Posterior cingulate gyrus (tissue), 11 donors: Measurements from ENCODE around the gene ITPK1.

ENCODE experiments used
- DNase-seq, 10 donors: peaks; one replicate each; pipeline versions ENCODE4 v3.0.0 to v3.0.0-alpha.2; 2020 to 2021; ENCODE audit warnings: mixed read lengths in 3 of 10
- intact Hi-C: fragments of 100-400 bp; cut with DNase I; formaldehyde crosslinking; loops from one replicate; pipeline ENCODE4 v1.15.1; 2023

ITPK1 gene

GRCh38 chr14:92895352-92895878 lies 220.3 kb downstream of the ITPK1 start:
- DNase-seq: no peak
- intact Hi-C loops: no loop called here

GRCh38 chr14:92892589-92892988 lies 223.1 kb downstream of the ITPK1 start:
- intact Hi-C loops: no loop called here
- no peak for DNase-seq

- intact Hi-C loops: no loop called here
- DNase-seq: no peak
These were observed 224.7 kb downstream of the ITPK1 start for GRCh38 chr14:92890830-92891588.

GRCh38 chr14:92888896-92889295 lies 226.8 kb downstream of the ITPK1 start:
- intact Hi-C loops: no loop called here
- no peak for DNase-seq

- DNase-seq: no peak
- intact Hi-C loops: no loop called here
These were observed 228.6 kb downstream of the ITPK1 start for GRCh38 chr14:92887157-92887556.
